Ammon's horn (tissue), 1 donor: ENCODE results near the gene CRIM1.

Source experiments
- DNase-seq: peaks from one replicate; pipeline ENCODE4 v3.0.0-alpha.2; 2016; ENCODE audit warnings: low spot score

Gene CRIM1

DNA sequence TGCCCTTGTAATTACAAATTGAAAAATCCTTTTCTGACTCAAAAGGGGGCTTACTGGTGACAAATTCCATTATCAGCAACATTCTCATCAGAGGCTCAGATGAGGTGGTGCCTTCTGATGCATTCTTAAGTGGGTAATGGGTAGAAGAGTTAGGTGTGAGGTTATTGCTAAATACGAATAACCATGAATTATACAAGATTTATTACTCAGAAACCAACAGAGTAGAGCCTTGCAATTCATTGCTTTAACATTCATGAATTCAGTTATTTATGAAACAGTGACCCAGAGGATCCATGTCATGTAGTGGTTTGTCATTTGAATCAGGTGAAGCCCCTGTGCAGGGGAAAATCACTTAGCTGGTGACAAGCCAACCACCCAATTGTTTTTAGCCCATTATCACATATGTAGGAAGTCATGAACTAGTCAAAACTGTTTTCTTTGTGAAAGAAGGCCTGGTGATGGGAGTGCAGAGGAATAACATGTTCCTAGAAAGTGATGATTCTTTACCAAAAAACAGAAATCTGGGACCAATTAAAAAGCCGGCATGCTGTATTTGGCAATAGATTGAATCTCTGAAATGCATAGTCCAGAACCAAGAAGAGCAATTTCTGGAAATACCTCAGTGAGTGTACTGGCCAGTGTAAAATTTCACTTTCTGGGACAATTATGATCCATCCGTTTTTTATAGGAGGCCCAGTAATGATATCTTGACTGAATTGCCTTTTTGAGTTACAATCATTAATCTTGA is 70.2 kb downstream of the CRIM1 start:
- DNase-seq = no peak

GRCh38 chr2:36427790-36428243 is 72.2 kb downstream of the CRIM1 start:
- no peak for DNase-seq

- no peak for DNase-seq
Measured at GRCh38 chr2:36430549-36430948, 75.0 kb downstream of the CRIM1 start.

GRCh38 chr2:36432479-36432878 is 76.9 kb downstream of the CRIM1 start:
- DNase-seq = no peak

- peak; percentile 57 for DNase-seq
Measured at GRCh38 chr2:36433311-36434217, 78.0 kb downstream of the CRIM1 start.

GRCh38 chr2:36438449-36438977 is 82.9 kb downstream of the CRIM1 start:
- DNase-seq = no peak

- DNase-seq = no peak
Measured at GRCh38 chr2:36439084-36439483, 83.5 kb downstream of the CRIM1 start.

- DNase-seq = no peak
Measured at GRCh38 chr2:36441065-36441625, 85.6 kb downstream of the CRIM1 start.

DNA sequence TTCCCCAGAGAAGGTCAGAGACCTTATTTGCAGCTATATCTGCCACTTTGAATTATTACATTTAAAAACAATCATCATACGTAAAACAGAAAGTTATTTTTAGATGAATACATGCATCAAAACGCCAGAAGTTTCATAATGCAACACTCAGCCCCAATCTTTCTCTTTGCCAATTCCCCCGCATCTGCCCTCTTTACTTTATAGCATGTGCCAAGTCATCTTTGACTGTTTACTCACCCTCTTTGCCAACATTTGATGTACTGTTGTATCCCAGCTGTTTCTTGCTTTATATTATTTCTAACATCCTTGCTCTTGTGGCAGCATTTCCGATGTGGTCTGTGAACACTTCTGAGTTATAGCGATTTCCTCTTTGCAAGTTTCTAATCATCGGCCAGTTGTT is 86.2 kb downstream of the CRIM1 start:
- no peak for DNase-seq

DNA sequence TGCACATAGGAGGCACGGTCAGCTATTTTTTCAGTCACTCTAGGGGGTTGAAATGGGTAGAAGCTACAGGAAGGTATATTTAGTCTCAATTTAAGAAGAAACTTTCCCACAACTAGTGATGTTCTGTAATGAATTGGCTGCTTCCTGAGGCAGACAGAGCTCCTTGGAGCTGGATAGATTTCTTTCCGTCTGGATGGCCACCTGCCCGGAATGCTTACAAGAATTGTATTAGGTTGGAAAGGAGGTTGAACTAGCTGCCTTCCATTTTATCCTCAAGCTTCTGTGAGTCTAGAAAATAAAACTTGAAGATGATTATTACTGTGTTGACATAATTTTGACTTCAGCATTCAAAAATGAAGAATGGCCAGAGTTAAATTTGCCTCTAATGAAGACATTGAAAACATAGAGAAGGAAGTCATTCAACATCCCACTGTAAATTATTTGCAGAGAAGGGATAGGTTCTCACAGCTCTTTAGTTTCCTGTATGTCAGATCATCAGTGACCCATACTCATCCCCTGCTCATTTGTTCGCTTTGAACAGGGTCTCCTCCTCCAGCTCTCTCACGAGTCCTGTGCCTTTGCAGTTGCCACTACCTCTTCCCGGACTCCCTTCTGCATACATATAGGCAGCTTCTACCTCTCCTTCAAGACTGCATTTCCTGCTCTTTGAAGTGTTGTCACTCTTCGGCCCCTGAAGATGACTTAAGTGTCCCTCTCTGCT is 88.8 kb downstream of the CRIM1 start:
- peak; percentile 20 for DNase-seq

GRCh38 chr2:36445185-36445866 is 89.7 kb downstream of the CRIM1 start:
- peak; percentile 14 for DNase-seq

- no peak for DNase-seq
Measured at GRCh38 chr2:36446294-36446693, 90.7 kb downstream of the CRIM1 start.

DNA sequence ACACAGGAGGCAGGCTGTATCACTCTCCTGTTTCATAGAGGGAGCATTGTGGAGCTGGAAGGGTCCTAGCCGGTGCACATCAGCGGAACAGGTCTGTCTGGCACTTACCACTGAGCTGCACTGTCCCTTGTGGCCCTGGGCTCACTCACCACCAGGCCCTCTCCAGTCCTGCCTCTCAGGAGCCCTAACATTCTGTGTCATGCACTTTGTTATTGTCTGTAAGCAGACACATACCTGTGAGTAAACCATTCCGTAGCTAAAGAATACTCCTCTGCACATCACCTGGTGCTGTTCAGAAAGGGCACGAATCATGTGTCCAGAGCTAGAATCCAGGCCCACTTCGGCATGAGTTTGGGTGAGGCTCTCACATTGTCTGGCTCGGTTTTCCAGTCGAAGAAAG is 93.6 kb downstream of the CRIM1 start:
- no peak for DNase-seq

- no peak for DNase-seq
Measured at GRCh38 chr2:36449943-36450392, 94.4 kb downstream of the CRIM1 start.

- DNase-seq = no peak
Measured at GRCh38 chr2:36450466-36451196, 95.1 kb downstream of the CRIM1 start.

- DNase-seq = no peak
Measured at GRCh38 chr2:36451512-36451911, 95.9 kb downstream of the CRIM1 start.

DNA sequence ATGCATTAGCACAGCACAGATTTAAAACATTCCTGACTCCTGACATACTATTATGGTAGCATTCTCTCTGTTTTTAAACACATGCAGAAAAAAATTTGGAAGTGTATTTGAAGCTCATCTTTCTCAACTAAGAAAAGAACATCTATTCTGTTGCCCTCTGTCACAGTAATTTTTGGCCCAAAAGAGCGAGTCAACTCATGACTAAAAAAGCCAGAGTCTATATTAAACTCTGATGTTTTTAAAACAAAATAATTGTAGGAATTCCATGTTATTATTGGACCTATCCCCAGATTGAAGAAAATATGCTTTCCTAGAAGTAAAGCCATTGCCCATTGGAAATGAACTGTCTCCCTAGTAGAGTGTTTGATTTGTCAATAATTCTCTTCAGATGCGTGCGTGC is 96.7 kb downstream of the CRIM1 start:
- DNase-seq = no peak

DNA sequence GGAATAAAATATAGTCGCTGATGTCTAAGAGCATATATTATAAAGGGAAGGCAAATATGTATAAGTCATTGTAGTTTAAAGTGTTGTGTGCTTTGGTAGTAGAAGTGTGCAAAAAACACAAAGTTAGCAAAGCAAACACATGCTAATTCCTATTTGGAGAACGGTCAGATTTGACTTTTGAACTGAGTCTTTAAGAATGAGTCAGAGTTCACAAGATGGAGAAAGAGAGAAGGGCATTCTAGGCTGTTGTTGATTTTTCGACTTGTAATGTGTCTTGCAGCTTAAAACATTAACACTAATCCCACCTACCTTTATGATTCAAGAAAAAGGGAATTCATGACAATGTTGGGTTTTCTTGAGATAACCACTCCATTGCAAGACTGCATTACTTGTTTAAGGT is 98.1 kb downstream of the CRIM1 start:
- DNase-seq = no peak

- no peak for DNase-seq
Measured at GRCh38 chr2:36455011-36455410, 99.4 kb downstream of the CRIM1 start.

DNA sequence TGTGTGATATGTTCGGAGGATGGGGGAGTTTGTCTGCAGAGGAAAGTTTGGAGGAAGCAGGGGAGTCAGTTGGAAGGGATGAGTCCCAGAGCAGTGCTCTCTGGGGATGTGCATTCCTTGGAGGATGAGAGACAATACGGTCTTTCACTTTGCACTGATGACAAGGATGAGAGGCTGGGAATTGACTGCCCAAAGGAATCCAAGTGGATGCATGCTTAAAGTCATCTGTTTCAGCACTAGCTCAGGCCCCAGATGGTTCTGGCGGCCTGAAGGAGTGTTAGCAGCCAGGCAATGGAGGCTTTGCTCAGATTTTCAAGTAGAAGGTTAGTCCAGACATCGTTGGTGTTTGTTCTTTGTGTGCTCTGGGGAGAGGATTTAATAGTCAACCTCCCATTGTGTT is 100.2 kb downstream of the CRIM1 start:
- DNase-seq = no peak
